Measurements from ENCODE around the gene PTTG1IP2.

Gene PTTG1IP2

DNA sequence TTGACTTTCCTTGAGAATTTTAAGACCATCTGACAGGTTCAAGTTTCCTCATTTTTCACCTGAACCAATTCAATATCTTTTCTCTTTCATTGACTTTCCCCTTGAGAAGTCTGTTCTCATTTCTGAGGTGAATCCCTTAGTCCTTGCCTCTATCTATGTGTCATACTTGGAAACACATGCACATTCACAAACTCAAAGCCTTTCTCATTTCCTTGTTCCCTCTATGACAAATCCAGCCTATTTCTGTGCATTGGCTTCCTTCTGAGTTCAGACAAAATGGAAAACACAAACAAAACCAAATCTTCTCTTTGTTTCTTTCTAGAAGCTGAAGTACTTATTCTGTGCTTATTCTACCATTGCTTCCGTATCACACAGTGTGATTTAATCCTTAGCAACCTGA is 13.8 kb downstream of the PTTG1IP2 start:
- DNase-seq (ENCODE audit: low read depth in 2 of 2), result no peak

DNA sequence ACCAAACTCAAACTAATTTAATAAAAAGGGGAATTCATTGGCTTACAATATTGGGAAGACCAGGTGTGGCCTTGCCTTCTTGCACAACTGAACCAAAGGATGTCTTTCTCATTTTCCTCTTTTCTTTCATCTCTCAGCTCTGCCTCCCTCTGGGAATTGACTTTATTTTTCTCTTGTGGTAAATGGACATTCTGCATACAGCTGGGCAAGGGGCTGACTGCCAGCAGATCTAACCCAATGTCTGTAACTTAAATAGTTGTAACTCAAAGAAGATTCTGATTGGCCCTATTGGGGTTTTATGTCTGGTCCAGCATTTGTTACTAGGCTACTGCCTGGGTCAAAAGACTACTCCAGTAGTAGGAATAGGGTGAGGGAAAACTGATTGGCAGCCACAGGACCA is 15.3 kb downstream of the PTTG1IP2 start:
- DNase-seq (ENCODE audit: low read depth in 2 of 2), result no peak

GRCh38 chr7:90485734-90486316 is 16.4 kb downstream of the PTTG1IP2 start:
- no peak for DNase-seq (ENCODE audit: low read depth in 2 of 2)

DNA sequence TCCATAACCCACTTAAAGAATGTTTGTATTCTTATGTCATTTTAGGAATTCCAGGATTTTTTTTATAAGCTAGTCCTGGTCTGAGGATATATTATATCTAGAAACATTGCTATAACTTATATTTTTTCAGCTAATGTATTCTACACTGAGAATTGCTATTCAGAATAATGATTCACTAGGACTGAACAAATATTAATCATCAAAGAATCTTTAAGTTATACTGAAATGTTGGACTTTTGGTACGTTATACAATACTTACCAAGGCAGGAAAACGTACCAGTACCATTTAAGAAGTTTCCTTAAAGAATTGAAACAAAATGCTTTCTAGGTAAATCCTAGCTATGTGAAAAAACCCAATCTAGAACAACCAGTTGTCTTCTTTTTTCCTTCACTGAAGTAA is 18.4 kb downstream of the PTTG1IP2 start:
- no peak for DNase-seq (ENCODE audit: low read depth in 2 of 2)

GRCh38 chr7:90488220-90488619 is 18.8 kb downstream of the PTTG1IP2 start:
- DNase-seq (ENCODE audit: low read depth in 2 of 2), result no peak

DNA sequence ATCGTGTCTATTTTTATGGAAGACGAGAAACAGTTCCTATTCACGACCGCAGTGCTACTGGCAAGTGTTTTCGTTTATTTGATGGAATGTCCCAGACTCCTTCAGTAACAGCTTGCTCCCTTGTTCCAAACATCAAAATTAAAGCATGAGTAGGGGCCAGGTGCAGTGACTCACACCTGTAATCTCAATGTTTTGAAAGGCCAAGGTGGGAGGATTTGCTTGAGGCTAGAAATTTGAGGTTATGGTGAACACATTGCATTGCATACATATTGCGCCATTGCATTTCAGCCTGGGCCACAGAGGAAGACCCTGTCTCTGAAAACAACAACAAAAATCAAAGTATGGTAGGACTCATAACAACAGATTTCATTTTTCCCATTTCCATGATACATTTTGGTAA is 22.8 kb downstream of the PTTG1IP2 start:
- no peak for DNase-seq (ENCODE audit: low read depth in 2 of 2)

GRCh38 chr7:90495241-90495640 is 25.8 kb downstream of the PTTG1IP2 start:
- DNase-seq (ENCODE audit: low read depth in 2 of 2), result no peak

- DNase-seq (ENCODE audit: low read depth in 2 of 2), result no peak
These were observed 33.1 kb downstream of the PTTG1IP2 start for GRCh38 chr7:90502539-90502938.

GRCh38 chr7:90503367-90503766 is 33.9 kb downstream of the PTTG1IP2 start:
- DNase-seq (ENCODE audit: low read depth in 2 of 2), result no peak

DNA sequence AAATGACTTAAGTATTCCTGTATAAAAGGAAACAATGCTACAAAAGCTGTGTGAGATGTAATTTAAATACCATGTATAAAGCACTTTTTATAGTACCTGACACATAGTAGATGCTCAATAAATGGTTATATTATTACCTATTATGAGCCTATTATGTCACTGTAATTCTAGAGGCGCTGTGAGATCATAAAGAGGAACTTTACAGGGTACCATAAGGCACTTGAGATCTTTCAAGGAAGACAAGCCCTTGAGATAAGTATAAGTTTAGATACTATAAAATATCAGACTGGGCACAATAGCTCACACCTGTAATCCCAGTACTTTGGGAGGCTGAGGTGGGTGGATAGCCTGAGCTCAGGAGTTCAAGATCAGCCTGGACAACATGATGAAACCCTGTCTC is 38.3 kb downstream of the PTTG1IP2 start:
- no peak for DNase-seq (ENCODE audit: low read depth in 2 of 2)

GRCh38 chr7:90511776-90512175 is 42.3 kb downstream of the PTTG1IP2 start:
- DNase-seq (ENCODE audit: low read depth in 2 of 2), result no peak

GRCh38 chr7:90512821-90513254 is 43.4 kb downstream of the PTTG1IP2 start:
- no peak for DNase-seq (ENCODE audit: low read depth in 2 of 2)

GRCh38 chr7:90516257-90516656 is 46.8 kb downstream of the PTTG1IP2 start:
- no peak for DNase-seq (ENCODE audit: low read depth in 2 of 2)

- no peak for DNase-seq (ENCODE audit: low read depth in 2 of 2)
These were observed 49.2 kb downstream of the PTTG1IP2 start for GRCh38 chr7:90518630-90519029.

DNA sequence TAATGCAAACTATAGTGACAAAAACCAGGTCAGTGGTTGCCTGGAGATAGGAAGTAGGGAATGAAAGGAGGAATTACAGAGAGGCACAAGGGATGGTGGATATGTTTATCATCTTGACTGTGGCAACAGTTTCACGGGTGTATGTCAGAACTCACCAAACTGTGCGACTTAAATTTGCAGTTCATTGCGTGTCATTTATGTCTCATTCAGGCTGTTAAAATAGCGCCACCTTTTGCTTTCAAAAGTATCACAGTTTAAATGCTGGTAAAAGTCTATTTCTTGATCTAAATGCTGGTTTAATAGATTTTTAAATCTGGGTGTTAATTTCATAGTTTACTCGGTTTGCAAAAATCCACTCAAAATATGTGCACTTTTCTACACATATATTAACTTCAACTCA is 51.0 kb downstream of the PTTG1IP2 start:
- DNase-seq (ENCODE audit: low read depth in 2 of 2), result no peak

DNA sequence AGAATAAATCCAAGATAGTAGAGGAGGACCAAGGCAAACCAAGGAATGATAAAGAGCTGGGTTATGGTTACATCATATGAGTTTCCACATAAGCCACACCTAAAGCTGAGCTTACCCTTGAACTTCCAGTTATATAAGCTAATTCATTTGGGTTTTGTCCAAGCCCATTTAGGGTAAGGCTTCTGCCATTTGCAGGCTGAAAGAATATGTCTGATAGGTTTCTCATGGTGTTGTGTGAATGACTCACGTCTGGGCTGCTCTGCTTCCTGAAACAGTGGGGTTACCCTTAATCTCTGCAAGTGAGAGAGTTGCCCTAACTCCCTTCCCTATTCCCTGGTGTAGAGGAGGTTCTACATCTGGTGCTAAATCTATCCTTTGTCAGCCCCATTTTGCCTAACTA is 60.8 kb downstream of the PTTG1IP2 start:
- DNase-seq (ENCODE audit: low read depth in 2 of 2), result no peak

DNA sequence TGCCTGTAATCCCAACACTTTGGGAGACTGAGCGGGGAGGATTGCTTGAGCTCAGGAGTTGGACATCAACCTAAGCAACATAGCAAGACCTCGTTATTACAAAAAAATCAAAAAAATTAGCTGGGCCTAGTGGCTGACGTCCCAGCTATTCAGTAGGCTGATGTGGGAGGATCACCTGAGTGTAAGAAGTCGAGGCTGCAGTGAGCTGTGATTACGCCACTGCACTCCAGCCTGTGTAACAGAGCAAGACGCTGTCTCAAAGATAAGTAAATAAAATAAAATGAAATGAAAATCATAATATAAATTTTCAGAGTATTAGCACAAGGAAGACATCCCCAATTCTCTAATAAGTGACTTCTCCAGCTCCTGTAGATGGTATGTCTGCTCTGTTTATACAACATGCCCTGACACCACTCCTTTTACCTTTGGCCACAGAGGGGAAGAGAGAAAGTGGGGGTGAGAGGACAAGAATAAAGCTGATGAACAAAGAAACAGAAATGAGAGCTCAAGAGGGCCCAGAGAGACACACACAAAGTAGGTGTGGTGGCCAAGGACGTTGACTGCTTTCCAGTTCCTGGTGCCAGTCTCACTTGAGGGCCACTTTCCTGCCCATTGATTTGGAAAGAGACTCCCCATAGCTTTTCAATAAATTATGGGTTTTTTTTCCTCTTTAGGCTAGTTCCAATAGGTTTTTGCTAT is 62.9 kb downstream of the PTTG1IP2 start:
- DNase-seq (ENCODE audit: low read depth in 2 of 2), result no peak

- no peak for DNase-seq (ENCODE audit: low read depth in 2 of 2)
These were observed 67.0 kb downstream of the PTTG1IP2 start for GRCh38 chr7:90536449-90536848.

GRCh38 chr7:90538405-90538804 is 69.0 kb downstream of the PTTG1IP2 start:
- no peak for DNase-seq (ENCODE audit: low read depth in 2 of 2)

GRCh38 chr7:90540406-90540805 is 71.0 kb downstream of the PTTG1IP2 start:
- DNase-seq (ENCODE audit: low read depth in 2 of 2), result no peak

DNA sequence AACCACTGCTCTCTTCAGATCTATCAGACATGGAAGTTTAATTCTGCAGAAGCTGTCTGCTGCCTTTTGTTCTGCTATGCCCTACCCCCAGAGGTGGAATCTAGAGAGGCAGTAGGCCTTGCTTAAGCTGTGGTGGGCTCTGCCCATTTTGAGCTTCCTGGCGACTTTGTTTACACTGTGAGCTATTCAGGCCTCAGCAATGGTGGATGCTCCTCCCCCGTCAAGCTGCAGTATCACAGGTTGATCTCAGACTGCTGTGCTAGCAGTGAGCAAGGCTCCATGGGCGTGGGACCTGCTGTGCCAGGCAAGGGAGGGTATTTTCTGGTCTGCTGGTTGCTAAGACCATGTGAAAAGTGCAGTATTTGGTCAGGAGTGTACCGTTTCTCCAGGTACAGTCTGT is 81.6 kb downstream of the PTTG1IP2 start:
- DNase-seq (ENCODE audit: low read depth in 2 of 2), result no peak

DNA sequence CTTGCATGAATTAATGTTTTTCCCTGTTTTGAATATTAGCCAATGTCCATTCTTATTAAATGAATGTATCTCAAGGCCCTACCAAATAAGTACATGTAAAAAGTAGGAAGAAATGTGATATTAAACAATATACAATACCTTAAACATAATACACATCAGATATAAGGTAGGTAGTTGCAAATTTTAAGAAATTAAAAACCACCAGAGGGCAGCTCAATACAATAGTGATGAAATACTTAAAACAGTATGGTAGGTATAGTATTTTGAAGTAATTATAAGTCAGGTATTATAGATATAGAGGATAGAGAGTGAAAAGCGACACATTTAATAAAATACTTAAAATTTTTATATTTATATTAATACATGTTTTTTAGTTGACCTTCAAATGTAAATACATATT is 83.1 kb downstream of the PTTG1IP2 start:
- DNase-seq (ENCODE audit: low read depth in 2 of 2), result no peak

GRCh38 chr7:90560730-90561129 is 91.3 kb downstream of the PTTG1IP2 start:
- no peak for DNase-seq (ENCODE audit: low read depth in 2 of 2)

Measured in stimulated activated CD8-positive, alpha-beta memory T cell treated with anti-CD3 and anti-CD28 coated beads, Interleukin-7, amount 100 ng/mL, for 1 hour (primary cell).